Type B pancreatic cell (in vitro differentiated cells): ENCODE data around the gene SMAP1. TPM values are rescaled to one million over a fixed set of nuclear protein-coding genes. Genes with fewer than 3 reads are reported as not detected.

Experiments
- DNase-seq: peaks from one replicate; pipeline ENCODE4 v3.0.0; 2021; ENCODE audit warnings: mixed read lengths; ENCODE audit not compliant: unreplicated experiment; ENCODE audit errors: extremely low spot score
- H3K27ac Mint-ChIP-seq: 2 replicates; pipeline ENCODE4 v1.8.0; 2021; ENCODE audit warnings: mild to moderate bottlenecking, mixed read lengths
- H3K27me3 Mint-ChIP-seq: 2 replicates; pipeline ENCODE4 v1.8.0; 2021; ENCODE audit warnings: mixed read lengths
- H3K36me3 Mint-ChIP-seq: 2 replicates; pipeline ENCODE4 v1.8.0; 2021; ENCODE audit warnings: mixed read lengths
- H3K4me1 Mint-ChIP-seq: one replicate; pipeline ENCODE4 v1.8.0; 2021; ENCODE audit warnings: mixed read lengths; ENCODE audit not compliant: unreplicated experiment
- H3K4me3 Mint-ChIP-seq: 2 replicates; pipeline ENCODE4 v1.8.0; 2021; ENCODE audit warnings: mild to moderate bottlenecking, mixed read lengths
- H3K9me3 Mint-ChIP-seq: 2 replicates; pipeline ENCODE4 v1.8.0; 2021; ENCODE audit warnings: mixed read lengths
- total RNA-seq: library from RNA; stranded (reverse); gene quantifications from 2 replicates; pipeline ENCODE4 v1.2.1, GENCODE V29; 2021; ENCODE audit warnings: low replicate concordance
- TF ChIP-seq, protein P1 (sequence below): fragments of 200-600 bp; sonication (generic); conservative IDR thresholded peaks from 2 replicates; pipeline ENCODE4 v1.5.0; 2021; ENCODE audit warnings: antibody characterized with exemption, mild to moderate bottlenecking

SMAP1 gene
- total RNA-seq, 1 donor from 2014 or later: 22.8 TPM

DNA sequence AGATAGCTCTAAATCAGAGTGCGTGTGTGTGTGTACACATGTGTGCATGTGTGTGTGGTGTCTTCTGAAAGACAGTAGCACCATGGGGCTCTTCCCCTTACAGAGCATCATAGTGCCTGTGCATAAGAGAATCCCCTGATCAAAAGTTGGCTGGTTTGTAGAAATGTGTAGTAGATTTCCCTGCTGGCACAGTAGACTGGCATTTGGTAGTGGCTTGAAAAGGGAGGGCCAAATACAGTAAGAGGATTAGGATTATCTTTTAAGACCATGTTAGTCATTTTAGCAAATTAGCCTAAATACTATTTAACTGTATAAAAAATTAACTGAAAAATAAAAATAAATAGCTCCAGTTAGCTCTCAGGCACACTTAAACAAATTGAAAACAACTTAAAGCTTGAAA is 176.6 kb downstream of the SMAP1 start:
- DNase-seq: no peak
- Mint-ChIP-seq H3K36me3 (peaks cover 13% of the 10 kb centered on the region), H3K4me3 (no peak overlapping the region), H3K4me1 (peaks cover 14% of the 10 kb centered on the region), H3K27me3 (no peaks in the 10 kb centered on the region), H3K9me3 (no peaks in the 10 kb centered on the region), H3K27ac (no peak overlapping the region)
- TF ChIP-seq, protein P1, sequence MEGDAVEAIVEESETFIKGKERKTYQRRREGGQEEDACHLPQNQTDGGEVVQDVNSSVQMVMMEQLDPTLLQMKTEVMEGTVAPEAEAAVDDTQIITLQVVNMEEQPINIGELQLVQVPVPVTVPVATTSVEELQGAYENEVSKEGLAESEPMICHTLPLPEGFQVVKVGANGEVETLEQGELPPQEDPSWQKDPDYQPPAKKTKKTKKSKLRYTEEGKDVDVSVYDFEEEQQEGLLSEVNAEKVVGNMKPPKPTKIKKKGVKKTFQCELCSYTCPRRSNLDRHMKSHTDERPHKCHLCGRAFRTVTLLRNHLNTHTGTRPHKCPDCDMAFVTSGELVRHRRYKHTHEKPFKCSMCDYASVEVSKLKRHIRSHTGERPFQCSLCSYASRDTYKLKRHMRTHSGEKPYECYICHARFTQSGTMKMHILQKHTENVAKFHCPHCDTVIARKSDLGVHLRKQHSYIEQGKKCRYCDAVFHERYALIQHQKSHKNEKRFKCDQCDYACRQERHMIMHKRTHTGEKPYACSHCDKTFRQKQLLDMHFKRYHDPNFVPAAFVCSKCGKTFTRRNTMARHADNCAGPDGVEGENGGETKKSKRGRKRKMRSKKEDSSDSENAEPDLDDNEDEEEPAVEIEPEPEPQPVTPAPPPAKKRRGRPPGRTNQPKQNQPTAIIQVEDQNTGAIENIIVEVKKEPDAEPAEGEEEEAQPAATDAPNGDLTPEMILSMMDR: no peak

DNA sequence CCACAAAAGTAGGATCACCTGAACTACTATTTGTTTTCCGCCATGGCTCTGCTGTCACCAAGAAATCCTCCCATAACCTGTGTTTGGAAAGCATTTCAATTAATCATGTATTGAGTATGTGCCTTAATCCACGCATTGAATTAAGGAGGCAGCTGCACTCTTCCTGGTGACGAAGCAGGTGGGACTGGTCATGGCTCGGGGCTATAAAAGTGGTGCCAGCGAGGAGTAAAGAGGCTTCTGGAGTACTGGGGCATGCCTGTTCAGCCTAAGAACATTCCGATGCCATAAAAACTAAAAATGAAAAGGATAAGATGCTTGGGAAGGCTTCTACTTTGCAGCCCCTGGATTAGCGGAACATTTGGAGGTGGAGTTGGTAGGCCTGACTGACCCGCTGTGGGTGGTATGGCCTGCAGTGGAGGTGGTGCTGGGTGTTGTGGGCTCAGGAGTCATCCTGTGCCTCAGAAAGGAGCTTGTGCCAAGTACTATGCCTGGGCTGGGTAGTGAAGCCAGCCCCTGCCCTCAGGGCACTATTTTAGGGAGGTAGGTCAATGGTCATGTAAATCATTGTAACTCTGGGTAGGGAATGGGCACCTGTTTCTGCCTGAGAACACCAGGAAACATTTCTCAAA is 178.6 kb downstream of the SMAP1 start:
- H3K4me3 Mint-ChIP-seq: no peak overlapping the region

DNA sequence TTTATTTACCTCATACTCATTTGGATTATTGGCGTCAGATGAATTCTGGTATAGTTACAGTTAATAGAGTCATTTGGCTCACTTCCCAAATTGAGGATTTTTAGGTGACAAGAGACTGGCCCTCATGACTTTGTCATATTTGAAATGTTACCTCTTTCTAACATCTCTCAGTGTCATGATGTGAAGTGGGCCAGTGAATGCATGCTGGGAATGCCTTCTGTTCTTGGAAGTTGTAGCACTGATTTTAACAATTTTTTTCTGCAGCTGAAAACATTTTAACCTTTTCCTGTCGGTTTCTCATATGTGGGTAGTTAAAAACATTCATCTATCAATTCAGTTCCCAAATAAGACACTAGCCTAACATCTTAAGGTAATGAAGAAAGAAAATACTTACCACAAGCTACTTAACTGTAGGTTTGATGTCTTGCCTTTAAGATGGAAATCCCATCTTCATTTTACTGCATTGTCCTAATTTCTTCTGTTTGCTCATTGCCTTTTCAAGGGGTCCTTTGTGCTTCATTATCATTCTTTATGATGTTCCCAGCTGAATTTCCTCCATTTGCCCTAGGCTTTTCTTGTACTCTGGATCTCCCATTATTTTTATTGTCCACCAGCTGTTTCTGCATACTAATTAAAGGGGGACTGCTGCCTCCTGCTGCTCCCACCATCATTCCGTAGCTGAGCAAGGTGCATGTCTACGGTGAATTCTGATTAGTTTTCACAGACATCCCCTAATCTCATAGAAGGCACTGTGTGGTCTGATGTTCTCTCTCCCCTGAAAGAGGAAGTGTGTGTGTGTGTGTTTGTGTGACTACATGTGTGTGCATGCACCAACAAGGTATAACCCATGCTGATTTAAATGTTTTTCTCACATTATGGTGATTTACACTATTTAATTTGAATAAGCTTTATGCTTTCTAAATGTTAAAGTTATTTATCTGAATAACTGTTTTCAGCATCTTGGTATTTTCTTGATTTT is 179.7 kb downstream of the SMAP1 start:
- no peak for DNase-seq
- H3K9me3 Mint-ChIP-seq: no peaks in the 10 kb centered on the region
- TF ChIP-seq, protein P1: no peak
- H3K4me3 Mint-ChIP-seq: no peak overlapping the region
- H3K36me3 Mint-ChIP-seq: peaks cover 13% of the 10 kb centered on the region
- no peaks in the 10 kb centered on the region for H3K27me3 Mint-ChIP-seq
- peaks cover 6% of the 10 kb centered on the region for H3K4me1 Mint-ChIP-seq
- no peak overlapping the region for H3K27ac Mint-ChIP-seq

More for the DNA sequence above, 178.6 kb downstream of the SMAP1 start:
- Mint-ChIP-seq H3K27ac (no peak overlapping the region), H3K36me3 (peaks cover 13% of the 10 kb centered on the region), H3K4me1 (peaks cover 6% of the 10 kb centered on the region), H3K9me3 (no peaks in the 10 kb centered on the region), H3K27me3 (no peaks in the 10 kb centered on the region)
- DNase-seq: no peak
- TF ChIP-seq, protein P1: no peak

DNA sequence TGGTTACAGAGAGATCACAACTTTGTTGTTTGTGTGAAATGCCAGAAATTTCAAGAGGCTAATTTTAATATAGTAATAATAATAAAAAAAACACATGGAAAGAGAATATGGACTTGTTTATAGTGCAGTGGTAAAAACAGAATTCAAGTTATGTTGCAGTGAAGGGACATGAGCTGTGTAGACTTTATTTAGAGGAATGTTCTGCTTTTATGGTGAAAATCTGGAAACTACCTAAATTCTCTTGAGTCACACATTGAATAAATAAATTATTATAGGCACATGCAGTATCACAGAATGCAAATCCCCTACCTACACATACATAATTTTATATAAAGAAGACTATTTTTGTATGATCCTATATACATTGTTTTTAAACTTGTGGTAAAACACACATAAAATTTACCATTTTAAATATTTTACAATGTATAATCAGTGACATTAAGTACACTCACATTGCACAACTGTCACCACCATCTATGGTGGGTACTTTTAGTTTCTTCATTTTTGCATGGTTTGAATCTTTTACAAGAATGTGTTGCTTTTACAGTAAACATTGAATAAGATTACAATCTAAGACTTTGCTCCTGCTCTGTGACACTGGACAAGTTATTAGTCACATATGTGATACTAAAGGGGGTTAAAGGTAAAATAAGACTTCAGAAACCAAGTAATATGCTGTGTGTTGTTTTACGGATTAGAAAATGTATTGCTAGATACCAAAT is 181.8 kb downstream of the SMAP1 start:
- Mint-ChIP-seq H3K36me3 (peaks cover 13% of the 10 kb centered on the region), H3K4me1 (peaks cover 6% of the 10 kb centered on the region), H3K4me3 (no peak overlapping the region), H3K27ac (no peak overlapping the region), H3K9me3 (no peaks in the 10 kb centered on the region), H3K27me3 (no peaks in the 10 kb centered on the region)
- DNase-seq: no peak
- TF ChIP-seq, protein P1: no peak

DNA sequence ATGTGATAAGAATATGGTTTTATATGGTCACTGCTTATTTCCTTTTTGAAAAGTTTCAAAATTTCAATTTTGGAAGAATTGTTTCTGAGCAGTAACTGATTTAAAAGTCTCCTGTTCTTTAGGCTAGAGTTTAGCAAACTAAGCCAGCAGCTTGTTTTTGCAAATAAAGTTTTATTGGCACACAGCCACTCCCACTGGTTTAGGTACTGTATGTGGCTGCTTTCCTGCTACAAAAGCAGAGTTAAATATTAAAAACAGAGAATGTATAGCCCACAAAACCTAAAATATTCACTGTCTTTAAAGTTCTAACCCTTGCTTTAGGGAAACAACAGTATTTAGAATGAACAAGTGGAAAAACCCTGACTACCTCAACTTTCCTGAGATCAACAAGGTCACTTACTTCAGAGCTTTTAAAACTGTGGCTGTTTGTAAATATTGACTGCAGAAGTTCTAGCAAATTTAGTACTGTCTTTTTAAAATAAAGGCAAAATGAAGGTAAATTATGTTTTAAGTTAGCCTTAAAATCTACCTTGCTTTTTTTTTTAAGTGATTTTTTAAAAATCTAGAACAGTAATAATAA is 185.1 kb downstream of the SMAP1 start:
- Mint-ChIP-seq H3K27ac (no peak overlapping the region), H3K9me3 (no peaks in the 10 kb centered on the region), H3K27me3 (no peaks in the 10 kb centered on the region), H3K4me3 (no peak overlapping the region), H3K36me3 (peaks cover 6% of the 10 kb centered on the region), H3K4me1 (no peaks in the 10 kb centered on the region)
- TF ChIP-seq, protein P1: no peak
- DNase-seq: no peak
